Measurements from ENCODE around the gene FGFR1OP2. TPM values are rescaled to one million over a fixed set of nuclear protein-coding genes. Genes with fewer than 3 reads are reported as not detected.
A peak's percentile ranks its signal among the peaks of the same experiment; 100 is the strongest.
"Not testable (repeated sequence)": the region's sequence is repeated elsewhere in the genome, so short reads cannot be mapped to it uniquely, and the experiment has no call there.

The FGFR1OP2 gene
- total RNA-seq, 6 experiments from 2014 or later: 37.0 to 44.2 (median 39.5) TPM

DNA sequence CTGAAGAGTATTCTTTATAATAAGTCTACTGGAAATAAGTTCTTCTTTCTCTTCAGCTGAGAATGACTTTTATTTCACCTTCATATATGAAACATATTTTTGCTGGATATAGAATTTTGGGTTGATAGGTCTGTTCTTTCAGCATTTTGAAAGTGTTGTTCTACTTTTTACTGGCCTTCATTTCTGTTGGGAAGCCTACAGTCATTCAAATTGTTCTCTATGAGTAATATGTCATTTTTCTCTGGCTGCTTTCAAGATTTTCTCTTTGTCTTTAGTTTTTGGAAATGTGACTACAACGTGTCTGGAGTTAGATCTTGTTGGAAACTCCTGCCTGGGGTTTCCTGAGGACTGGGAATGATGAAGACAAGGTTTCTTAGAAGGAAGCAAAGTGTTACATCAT is 10.0 kb downstream of the FGFR1OP2 start:
- H3K4me3 Mint-ChIP-seq: no peak overlapping the region
- no peak overlapping the region for H3K27ac Mint-ChIP-seq
- TF ChIP-seq CTCF (IDR thresholded peaks at IDR 0.05): no peak
- H3K36me3 Mint-ChIP-seq (ENCODE audit: low read depth): peaks cover 45% of the 10 kb centered on the region
- H3K27me3 Mint-ChIP-seq (ENCODE audit: insufficient read depth): no peaks in the 10 kb centered on the region
- peaks cover 48% of the 10 kb centered on the region for H3K4me1 Mint-ChIP-seq (ENCODE audit: low read depth)
- no peak for DNase-seq
- no peaks in the 10 kb centered on the region for H3K9me3 Mint-ChIP-seq

GRCh38 chr12:26953447-26953846 is 15.2 kb downstream of the FGFR1OP2 start:
- peak; percentile 26 for DNase-seq
- Mint-ChIP-seq H3K4me1 (ENCODE audit: low read depth) (peaks cover 11% of the 10 kb centered on the region), H3K4me3 (no peak overlapping the region), H3K36me3 (ENCODE audit: low read depth) (peaks cover 25% of the 10 kb centered on the region), H3K9me3 (no peaks in the 10 kb centered on the region), H3K27ac (no peak overlapping the region), H3K27me3 (ENCODE audit: insufficient read depth) (no peaks in the 10 kb centered on the region)
- no peak for TF ChIP-seq CTCF (IDR thresholded peaks at IDR 0.05)

DNA sequence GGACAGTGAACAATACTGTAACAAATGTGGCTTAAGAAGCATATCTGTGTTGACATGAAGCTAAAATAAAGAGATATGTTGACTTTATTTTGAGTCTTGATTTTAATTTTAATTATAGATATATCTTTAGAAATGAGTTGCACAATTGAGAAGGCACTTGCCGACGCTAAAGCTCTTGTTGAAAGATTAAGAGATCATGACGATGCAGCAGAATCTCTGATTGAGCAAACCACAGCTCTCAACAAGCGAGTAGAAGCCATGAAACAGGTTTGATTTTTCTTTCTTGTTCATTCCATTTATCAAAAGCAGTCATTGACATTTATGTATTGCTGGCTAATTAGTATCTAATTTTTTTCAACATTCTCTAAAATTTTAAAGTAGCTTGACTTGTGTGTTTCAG is 15.8 kb downstream of the FGFR1OP2 start:
- H3K9me3 Mint-ChIP-seq: no peaks in the 10 kb centered on the region
- H3K4me1 Mint-ChIP-seq (ENCODE audit: low read depth): peaks cover 11% of the 10 kb centered on the region
- H3K27ac Mint-ChIP-seq: no peak overlapping the region
- no peak for TF ChIP-seq CTCF (IDR thresholded peaks at IDR 0.05)
- H3K27me3 Mint-ChIP-seq (ENCODE audit: insufficient read depth): no peaks in the 10 kb centered on the region
- DNase-seq: no peak
- H3K4me3 Mint-ChIP-seq: no peak overlapping the region
- peaks cover 23% of the 10 kb centered on the region for H3K36me3 Mint-ChIP-seq (ENCODE audit: low read depth)

GRCh38 chr12:26961391-26961790 is 23.1 kb downstream of the FGFR1OP2 start:
- not testable (repeated sequence) for H3K27ac Mint-ChIP-seq; H3K4me1 Mint-ChIP-seq (ENCODE audit: low read depth); H3K4me3 Mint-ChIP-seq; H3K9me3 Mint-ChIP-seq; H3K27me3 Mint-ChIP-seq (ENCODE audit: insufficient read depth); DNase-seq
- H3K36me3 Mint-ChIP-seq (ENCODE audit: low read depth): peaks cover 25% of the 10 kb centered on the region

DNA sequence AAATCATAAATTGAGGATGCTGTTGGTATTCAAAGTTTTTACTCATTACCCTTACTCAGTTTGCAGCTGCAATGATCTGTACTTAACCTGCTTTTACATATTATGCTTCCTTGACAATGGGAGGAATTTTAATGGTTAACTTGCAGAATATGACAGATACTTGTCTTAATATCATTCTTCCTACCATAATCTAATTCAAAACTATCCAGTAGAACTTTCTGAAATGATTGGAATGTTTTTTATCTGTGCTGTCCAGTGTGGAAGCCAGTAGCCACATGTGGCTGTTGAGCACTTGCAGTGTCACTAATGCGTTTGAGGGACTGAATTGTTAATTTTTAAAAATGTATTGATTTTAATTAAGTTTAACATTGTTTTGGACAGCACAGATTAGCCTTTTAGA is 23.5 kb downstream of the FGFR1OP2 start:
- Mint-ChIP-seq H3K4me3 (no peak overlapping the region), H3K36me3 (ENCODE audit: low read depth) (peaks cover 21% of the 10 kb centered on the region)

GRCh38 chr12:26963413-26963812 is 25.1 kb downstream of the FGFR1OP2 start:
- Mint-ChIP-seq H3K4me1 (ENCODE audit: low read depth) (no peaks in the 10 kb centered on the region), H3K9me3 (no peaks in the 10 kb centered on the region), H3K27me3 (ENCODE audit: insufficient read depth) (no peaks in the 10 kb centered on the region), H3K4me3 (no peak overlapping the region), H3K36me3 (ENCODE audit: low read depth) (peaks cover 17% of the 10 kb centered on the region), H3K27ac (no peak overlapping the region)
- TF ChIP-seq CTCF (IDR thresholded peaks at IDR 0.05): no peak
- no peak for DNase-seq

More for the DNA sequence above, 23.5 kb downstream of the FGFR1OP2 start:
- Mint-ChIP-seq H3K27me3 (ENCODE audit: insufficient read depth) (no peaks in the 10 kb centered on the region), H3K9me3 (no peaks in the 10 kb centered on the region), H3K27ac (no peak overlapping the region), H3K4me1 (ENCODE audit: low read depth) (no peaks in the 10 kb centered on the region)
- DNase-seq: no peak
- no peak for TF ChIP-seq CTCF (IDR thresholded peaks at IDR 0.05)
